ENCODE data around the gene SLC50A1. TPM values are rescaled to one million over a fixed set of nuclear protein-coding genes. Genes with fewer than 3 reads are reported as not detected.
A peak's percentile ranks its signal among the peaks of the same experiment; 100 is the strongest.

The SLC50A1 gene, protein sequence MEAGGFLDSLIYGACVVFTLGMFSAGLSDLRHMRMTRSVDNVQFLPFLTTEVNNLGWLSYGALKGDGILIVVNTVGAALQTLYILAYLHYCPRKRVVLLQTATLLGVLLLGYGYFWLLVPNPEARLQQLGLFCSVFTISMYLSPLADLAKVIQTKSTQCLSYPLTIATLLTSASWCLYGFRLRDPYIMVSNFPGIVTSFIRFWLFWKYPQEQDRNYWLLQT
- total RNA-seq (2012; rRNA removed), result 26.6 and 39.5 TPM in 2 replicates

DNA sequence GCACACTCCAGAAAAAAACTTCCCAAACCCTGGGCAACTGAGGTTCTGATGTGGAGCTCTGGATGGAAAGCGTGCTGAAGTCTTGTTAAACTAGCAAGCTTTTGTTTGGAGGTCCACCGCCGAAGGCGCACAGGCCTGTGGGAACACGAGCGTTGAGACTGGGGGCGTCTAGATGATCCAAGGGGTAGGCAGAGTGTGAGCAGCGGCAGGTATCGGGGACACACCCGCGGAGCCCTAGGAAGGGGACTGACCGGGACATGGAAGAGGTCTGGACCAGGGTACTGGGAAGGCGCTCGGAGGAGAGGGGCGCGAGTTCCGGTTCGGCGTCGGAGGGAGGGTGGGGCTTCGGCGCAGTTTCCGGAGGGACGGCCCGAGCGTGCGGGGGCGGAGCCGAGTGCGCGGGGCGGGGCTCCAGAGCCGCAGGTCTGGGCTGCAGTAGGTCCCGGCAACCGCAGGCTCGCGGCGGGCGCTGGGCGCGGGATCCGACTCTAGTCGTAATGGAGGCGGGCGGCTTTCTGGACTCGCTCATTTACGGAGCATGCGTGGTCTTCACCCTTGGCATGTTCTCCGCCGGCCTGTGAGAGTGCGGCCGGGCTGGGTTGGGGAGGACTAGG, at the start of gene SLC50A1:
Gene SLC50A1, plus strand, starts transcription at position 438 of the 614 bp plus-strand sequence. Its CDS starts 60 bp downstream, at position 498.
- H3K27me3 ChIP-seq (ENCODE audit: control insufficient read depth, insufficient read depth, low read length), result peaks cover 3% of the 10 kb centered on the region
- H3K9ac ChIP-seq (ENCODE audit: low read depth, low read length), result peak within 1 kb of the TSS; percentile 93
- H3K4me3 ChIP-seq (ENCODE audit: low read length), result peak within 1 kb of the TSS; percentile 90
- H3K4me2 ChIP-seq (ENCODE audit: low read length), result peak within 1 kb of the TSS; percentile 98
- peaks cover 4% of the 10 kb centered on the region for H3K36me3 ChIP-seq (ENCODE audit: insufficient read depth, low read length)
- H3K9me3 ChIP-seq (replicated peaks; ENCODE audit: low read length), result no peaks in the 10 kb centered on the region
- peaks cover 25% of the 10 kb centered on the region for H3K4me1 ChIP-seq (ENCODE audit: control insufficient read depth, insufficient read depth, low read length)

DNA sequence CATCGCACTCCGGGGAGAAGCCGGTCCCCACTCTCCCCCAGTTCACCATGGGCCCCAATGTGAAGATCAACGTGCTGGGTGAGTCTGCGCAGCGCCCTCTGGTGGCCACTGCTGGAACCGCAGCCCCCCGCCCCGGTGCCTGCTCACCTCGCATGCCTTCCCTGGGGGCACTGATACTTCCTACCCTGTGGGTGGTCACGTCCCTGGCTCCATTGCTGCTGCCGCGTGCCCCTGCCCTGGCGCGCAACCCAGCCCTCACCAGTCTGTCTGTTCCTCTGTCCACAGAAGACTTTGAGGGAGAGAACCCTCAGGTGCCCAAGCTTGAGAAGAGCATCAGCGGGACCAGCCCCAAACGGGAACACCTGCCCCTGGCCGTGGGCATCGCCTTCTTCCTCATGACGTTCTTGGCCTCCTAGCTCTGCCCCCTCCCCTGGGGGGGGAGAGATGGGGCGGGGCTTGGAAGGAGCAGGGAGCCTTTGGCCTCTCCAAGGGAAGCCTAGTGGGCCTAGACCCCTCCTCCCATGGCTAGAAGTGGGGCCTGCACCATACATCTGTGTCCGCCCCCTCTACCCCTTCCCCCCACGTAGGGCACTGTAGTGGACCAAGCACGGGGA, 49.4 kb upstream of the SLC50A1 start:
- Histone ChIP-seq H3K9ac (ENCODE audit: low read depth, low read length) (no peak overlapping the region), H3K4me3 (ENCODE audit: low read length) (no peak overlapping the region), H3K27me3 (ENCODE audit: control insufficient read depth, insufficient read depth, low read length) (peaks cover 35% of the 10 kb centered on the region), H3K4me1 (ENCODE audit: control insufficient read depth, insufficient read depth, low read length) (peaks cover 15% of the 10 kb centered on the region), H3K36me3 (ENCODE audit: insufficient read depth, low read length) (no peaks in the 10 kb centered on the region), H3K9me3 (replicated peaks; ENCODE audit: low read length) (no peaks in the 10 kb centered on the region), H3K4me2 (ENCODE audit: low read length) (peak overlapping the region; percentile 90)

DNA sequence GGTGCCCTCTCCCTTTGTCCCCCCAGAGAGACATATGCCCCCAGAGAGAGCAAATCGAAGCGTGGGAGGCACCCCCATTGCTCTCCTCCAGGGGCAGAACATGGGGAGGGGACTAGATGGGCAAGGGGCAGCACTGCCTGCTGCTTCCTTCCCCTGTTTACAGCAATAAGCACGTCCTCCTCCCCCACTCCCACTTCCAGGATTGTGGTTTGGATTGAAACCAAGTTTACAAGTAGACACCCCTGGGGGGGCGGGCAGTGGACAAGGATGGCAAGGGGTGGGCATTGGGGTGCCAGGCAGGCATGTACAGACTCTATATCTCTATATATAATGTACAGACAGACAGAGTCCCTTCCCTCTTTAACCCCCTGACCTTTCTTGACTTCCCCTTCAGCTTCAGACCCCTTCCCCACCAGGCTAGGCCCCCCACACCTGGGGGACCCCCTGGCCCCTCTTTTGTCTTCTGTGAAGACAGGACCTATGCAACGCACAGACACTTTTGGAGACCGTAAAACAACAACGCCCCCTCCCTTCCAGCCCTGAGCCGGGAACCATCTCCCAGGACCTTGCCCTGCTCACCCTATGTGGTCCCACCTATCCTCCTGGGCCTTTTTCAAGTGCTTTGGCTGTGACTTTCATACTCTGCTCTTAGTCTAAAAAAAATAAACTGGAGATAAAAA, 48.7 kb upstream of the SLC50A1 start:
- H3K36me3 ChIP-seq (ENCODE audit: insufficient read depth, low read length), result no peaks in the 10 kb centered on the region
- H3K9ac ChIP-seq (ENCODE audit: low read depth, low read length), result no peak overlapping the region
- H3K27me3 ChIP-seq (ENCODE audit: control insufficient read depth, insufficient read depth, low read length), result peaks cover 28% of the 10 kb centered on the region
- no peak overlapping the region for H3K4me3 ChIP-seq (ENCODE audit: low read length)
- peaks cover 19% of the 10 kb centered on the region for H3K4me1 ChIP-seq (ENCODE audit: control insufficient read depth, insufficient read depth, low read length)
- H3K9me3 ChIP-seq (replicated peaks; ENCODE audit: low read length), result no peaks in the 10 kb centered on the region
- H3K4me2 ChIP-seq (ENCODE audit: low read length), result no peak overlapping the region

DNA sequence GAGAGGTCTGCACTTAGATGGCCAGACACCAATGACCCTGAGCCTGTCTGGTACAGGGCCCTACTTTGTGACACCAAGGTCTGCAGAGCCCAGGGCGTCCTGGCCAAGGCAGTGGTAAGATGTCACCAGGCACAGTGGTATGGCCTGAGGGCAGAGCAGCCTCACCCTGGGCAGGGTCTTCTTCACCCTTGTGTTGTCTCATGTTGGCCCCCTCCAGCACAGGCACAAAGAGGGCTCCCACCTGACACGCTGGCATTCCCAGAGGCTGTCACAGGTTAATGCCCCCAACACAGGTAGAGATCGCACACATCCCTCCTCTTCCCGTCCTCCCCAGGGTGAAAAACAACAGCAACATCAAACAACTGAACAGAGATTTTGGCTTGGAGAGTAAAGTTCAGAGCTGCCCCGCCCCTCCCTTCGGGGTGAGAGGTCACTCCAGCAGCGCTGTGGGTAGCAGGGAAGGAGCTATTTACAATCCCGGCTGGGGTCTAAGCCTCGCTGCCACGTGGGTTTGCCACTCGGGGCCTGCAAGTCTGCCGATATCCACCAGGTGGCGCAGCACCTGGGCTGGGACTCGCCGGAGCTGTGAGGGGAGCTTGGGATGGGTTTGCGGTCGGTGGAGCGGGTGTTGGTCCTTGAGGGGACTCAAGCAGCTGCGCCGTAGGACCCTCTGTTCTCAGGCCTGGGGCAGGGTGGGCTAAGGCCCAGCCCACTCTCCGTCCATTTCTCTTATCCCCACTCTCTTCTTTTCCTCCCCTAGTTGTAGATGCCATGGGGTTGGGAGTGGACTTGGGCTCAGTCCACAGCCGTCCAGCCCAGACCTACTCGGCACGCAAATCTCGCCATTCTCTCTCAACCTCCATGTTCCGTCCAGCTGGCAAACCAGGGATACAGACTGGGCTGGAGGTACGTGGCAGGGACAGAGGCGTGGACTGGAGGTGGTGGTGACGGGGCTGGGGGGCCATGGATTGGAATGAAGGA, 44.3 kb upstream of the SLC50A1 start:
- peaks cover 5% of the 10 kb centered on the region for H3K4me1 ChIP-seq (ENCODE audit: control insufficient read depth, insufficient read depth, low read length)
- peak overlapping the region; percentile 46 for H3K4me2 ChIP-seq (ENCODE audit: low read length)
- H3K4me3 ChIP-seq (ENCODE audit: low read length), result no peak overlapping the region
- peaks cover 35% of the 10 kb centered on the region for H3K27me3 ChIP-seq (ENCODE audit: control insufficient read depth, insufficient read depth, low read length)
- no peaks in the 10 kb centered on the region for H3K9me3 ChIP-seq (replicated peaks; ENCODE audit: low read length)
- no peaks in the 10 kb centered on the region for H3K36me3 ChIP-seq (ENCODE audit: insufficient read depth, low read length)
- H3K9ac ChIP-seq (ENCODE audit: low read depth, low read length), result no peak overlapping the region

DNA sequence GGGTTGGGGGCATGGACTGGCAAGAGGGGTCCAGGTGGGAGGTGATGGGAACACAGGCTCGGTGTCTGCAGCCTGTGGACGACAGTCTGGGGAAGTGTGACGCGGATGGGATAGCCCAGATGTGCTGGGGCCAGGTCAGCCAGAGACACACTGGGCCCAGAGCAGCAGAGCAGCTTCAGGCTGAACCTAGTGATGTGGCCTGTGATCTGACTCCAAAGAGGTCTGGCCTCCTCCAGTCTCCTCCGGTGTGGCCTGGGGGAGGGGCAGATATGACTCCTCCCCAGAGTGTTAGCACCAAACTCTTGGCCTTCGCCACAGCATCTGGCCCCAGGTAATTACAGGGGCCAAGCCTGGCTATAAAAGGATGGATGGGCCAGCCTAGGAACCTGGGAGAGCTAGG, 43.5 kb upstream of the SLC50A1 start:
- peaks cover 37% of the 10 kb centered on the region for H3K27me3 ChIP-seq (ENCODE audit: control insufficient read depth, insufficient read depth, low read length)
- H3K4me3 ChIP-seq (ENCODE audit: low read length), result no peak overlapping the region
- no peak overlapping the region for H3K9ac ChIP-seq (ENCODE audit: low read depth, low read length)
- H3K4me2 ChIP-seq (ENCODE audit: low read length), result no peak overlapping the region
- H3K9me3 ChIP-seq (replicated peaks; ENCODE audit: low read length), result no peaks in the 10 kb centered on the region
- H3K4me1 ChIP-seq (ENCODE audit: control insufficient read depth, insufficient read depth, low read length), result peaks cover 5% of the 10 kb centered on the region
- no peaks in the 10 kb centered on the region for H3K36me3 ChIP-seq (ENCODE audit: insufficient read depth, low read length)

DNA sequence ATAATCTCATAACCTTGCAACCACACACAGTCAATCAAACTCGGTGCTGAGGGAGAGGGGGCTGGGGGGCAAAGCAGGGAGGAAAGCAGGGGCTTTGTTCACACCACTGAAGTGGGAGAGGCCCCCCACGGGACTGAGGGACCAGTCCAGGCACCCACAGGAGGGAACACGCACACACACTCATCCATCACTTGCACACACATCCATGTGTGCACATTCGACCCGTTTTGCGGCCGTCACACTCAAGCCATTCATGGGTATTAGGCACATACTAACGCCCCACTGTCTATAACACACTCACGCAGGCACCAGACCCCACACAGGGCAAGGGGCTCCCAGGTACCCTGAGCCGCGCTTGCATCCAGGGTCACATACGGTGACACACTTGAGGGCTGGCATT, 43.0 kb upstream of the SLC50A1 start:
- Histone ChIP-seq H3K27me3 (ENCODE audit: control insufficient read depth, insufficient read depth, low read length) (peaks cover 39% of the 10 kb centered on the region), H3K9ac (ENCODE audit: low read depth, low read length) (no peak overlapping the region), H3K36me3 (ENCODE audit: insufficient read depth, low read length) (no peaks in the 10 kb centered on the region), H3K4me2 (ENCODE audit: low read length) (no peak overlapping the region), H3K4me3 (ENCODE audit: low read length) (no peak overlapping the region), H3K9me3 (replicated peaks; ENCODE audit: low read length) (no peaks in the 10 kb centered on the region), H3K4me1 (ENCODE audit: control insufficient read depth, insufficient read depth, low read length) (peaks cover 5% of the 10 kb centered on the region)

DNA sequence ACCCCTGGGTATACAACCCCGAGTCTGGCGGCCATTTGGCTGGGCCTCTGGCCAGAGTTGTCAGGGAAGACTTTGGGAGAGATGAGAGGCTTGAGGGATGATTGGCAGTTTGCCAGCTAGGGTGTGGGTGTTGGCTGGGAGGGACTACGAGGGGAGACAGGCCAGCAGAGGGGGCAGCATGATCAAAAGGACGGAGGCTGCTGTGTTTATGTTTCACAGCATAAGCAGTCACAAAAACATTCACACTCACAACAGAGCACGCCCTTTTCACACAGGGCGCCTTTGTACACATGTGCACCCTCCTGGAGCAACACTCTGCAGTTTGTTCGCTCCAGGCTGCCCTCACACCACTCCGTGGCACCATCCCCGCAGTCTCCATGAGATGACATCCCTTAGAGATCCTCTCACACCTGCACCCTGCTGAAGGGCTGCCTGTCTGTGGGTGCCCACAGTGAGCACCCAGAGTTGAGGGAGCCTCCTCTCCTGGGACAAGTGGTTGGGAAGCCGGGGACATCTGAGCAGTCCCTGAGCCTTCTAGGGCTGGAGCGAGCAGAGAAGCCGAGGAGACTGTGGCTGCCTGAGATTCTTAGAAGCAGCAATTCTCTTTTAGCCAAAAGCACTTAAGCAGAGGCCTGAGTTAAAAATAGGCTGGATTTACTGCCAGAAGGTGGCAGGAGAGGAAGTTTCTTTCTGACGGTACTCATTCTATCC, 41.6 kb upstream of the SLC50A1 start:
- Histone ChIP-seq H3K36me3 (ENCODE audit: insufficient read depth, low read length) (no peaks in the 10 kb centered on the region), H3K9me3 (replicated peaks; ENCODE audit: low read length) (no peaks in the 10 kb centered on the region), H3K4me3 (ENCODE audit: low read length) (no peak overlapping the region), H3K4me2 (ENCODE audit: low read length) (no peak overlapping the region), H3K27me3 (ENCODE audit: control insufficient read depth, insufficient read depth, low read length) (peaks cover 33% of the 10 kb centered on the region), H3K4me1 (ENCODE audit: control insufficient read depth, insufficient read depth, low read length) (peaks cover 5% of the 10 kb centered on the region), H3K9ac (ENCODE audit: low read depth, low read length) (no peak overlapping the region)

DNA sequence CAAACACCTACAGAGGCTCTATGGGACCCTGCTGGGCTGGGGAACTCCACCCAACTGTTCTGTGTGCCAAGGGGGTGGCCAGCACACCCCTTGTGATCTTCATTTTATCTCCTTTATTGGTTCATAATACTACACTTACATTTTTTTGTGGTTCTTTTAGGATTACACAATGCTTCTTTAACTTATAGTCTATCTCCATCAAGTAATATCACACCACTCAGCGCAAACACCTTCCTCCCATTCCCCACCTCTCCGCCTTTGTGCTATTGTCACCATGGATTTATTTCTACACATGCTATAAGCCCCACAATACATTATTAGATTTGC, 41.1 kb upstream of the SLC50A1 start:
- Histone ChIP-seq H3K27me3 (ENCODE audit: control insufficient read depth, insufficient read depth, low read length) (peaks cover 33% of the 10 kb centered on the region), H3K36me3 (ENCODE audit: insufficient read depth, low read length) (no peaks in the 10 kb centered on the region), H3K4me3 (ENCODE audit: low read length) (no peak overlapping the region)

DNA sequence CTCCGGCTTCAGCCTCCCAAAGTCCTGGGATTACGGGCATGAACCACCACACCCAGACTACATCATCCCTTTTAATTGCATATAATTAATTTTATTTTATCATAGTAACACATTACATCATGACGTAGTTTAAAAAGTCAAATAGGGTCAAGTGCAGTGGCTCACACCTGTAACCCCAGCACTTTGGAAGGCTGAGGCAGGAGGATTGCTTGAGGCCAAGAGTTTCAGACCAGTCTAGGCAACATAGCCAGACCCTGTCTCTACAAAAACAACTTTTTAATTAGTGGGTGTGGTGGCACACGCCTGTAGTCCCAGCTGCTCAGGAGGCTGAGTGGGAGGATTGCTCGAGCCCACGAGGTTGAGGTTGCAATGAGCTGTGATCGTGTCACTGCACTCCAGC, 36.3 kb upstream of the SLC50A1 start:
- Histone ChIP-seq H3K4me2 (ENCODE audit: low read length) (no peak overlapping the region), H3K9ac (ENCODE audit: low read depth, low read length) (no peak overlapping the region), H3K4me1 (ENCODE audit: control insufficient read depth, insufficient read depth, low read length) (no peaks in the 10 kb centered on the region), H3K36me3 (ENCODE audit: insufficient read depth, low read length) (no peaks in the 10 kb centered on the region), H3K27me3 (ENCODE audit: control insufficient read depth, insufficient read depth, low read length) (peaks cover 34% of the 10 kb centered on the region), H3K4me3 (ENCODE audit: low read length) (no peak overlapping the region), H3K9me3 (replicated peaks; ENCODE audit: low read length) (no peaks in the 10 kb centered on the region)

More for the DNA sequence above, 41.1 kb upstream of the SLC50A1 start:
- no peaks in the 10 kb centered on the region for H3K9me3 ChIP-seq (replicated peaks; ENCODE audit: low read length)
- H3K4me2 ChIP-seq (ENCODE audit: low read length), result no peak overlapping the region
- peaks cover 5% of the 10 kb centered on the region for H3K4me1 ChIP-seq (ENCODE audit: control insufficient read depth, insufficient read depth, low read length)
- no peak overlapping the region for H3K9ac ChIP-seq (ENCODE audit: low read depth, low read length)

DNA sequence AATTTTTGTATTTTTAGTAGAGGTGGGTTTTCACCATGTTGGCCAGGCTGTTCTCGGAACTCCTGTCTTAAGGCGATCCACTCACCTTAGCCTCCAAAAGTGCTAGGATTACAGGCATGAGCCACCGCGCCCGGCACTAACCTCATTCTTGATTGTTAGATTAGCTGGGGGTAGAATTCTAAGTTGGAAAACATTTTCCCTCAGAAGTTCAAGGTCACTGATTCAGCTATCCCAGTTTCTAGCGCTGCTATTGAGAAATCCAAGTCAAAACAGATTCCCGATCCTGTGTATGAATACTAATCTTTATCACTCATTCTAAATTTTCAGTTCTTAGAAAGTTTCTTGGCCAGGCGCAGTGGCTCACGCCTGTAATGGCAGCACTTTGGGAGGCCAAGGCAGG, 32.3 kb upstream of the SLC50A1 start:
- no peak overlapping the region for H3K4me3 ChIP-seq (ENCODE audit: low read length)
- H3K4me1 ChIP-seq (ENCODE audit: control insufficient read depth, insufficient read depth, low read length), result no peaks in the 10 kb centered on the region
- H3K9me3 ChIP-seq (replicated peaks; ENCODE audit: low read length), result no peaks in the 10 kb centered on the region
- H3K36me3 ChIP-seq (ENCODE audit: insufficient read depth, low read length), result no peaks in the 10 kb centered on the region
- H3K9ac ChIP-seq (ENCODE audit: low read depth, low read length), result no peak overlapping the region
- no peak overlapping the region for H3K4me2 ChIP-seq (ENCODE audit: low read length)
- peaks cover 36% of the 10 kb centered on the region for H3K27me3 ChIP-seq (ENCODE audit: control insufficient read depth, insufficient read depth, low read length)

Measured in skeletal muscle satellite cell (primary cell).